Right lobe of liver (tissue), 6 donors: ENCODE data around the gene HES3. TPM values are rescaled to one million over a fixed set of nuclear protein-coding genes. Genes with fewer than 3 reads are reported as not detected.

Experiments
- ATAC-seq, 4 donors: fragments of 200-7000 bp; cut with Tn5 transposase; one replicate each; pipeline ENCODE4 v1.9.1; 2020; ENCODE audit warnings: mild to moderate bottlenecking in 4 of 4, moderate library complexity in 4 of 4
- DNase-seq, 3 donors: peaks; one replicate each; pipeline ENCODE4 v3.0.0-alpha.2; 2020
- H3K27ac ChIP-seq, 3 donors: fragments of 200-600 bp; one replicate each; pipeline ENCODE4 v1.8.0; 2022
- H3K27me3 ChIP-seq, 2 donors: fragments of 200-600 bp; one replicate each; pipeline ENCODE4 v1.8.0; 2022
- H3K36me3 ChIP-seq, 4 donors: fragments of 200-600 bp; sonication (generic) in 1 of 4; one replicate each; pipeline versions ENCODE4 v1.5.1 to v1.8.0; 2017 to 2022; ENCODE audit warnings: control low read depth in 1 of 4
- H3K4me1 ChIP-seq, 4 donors: fragments of 200-600 bp; sonication (generic) in 1 of 4; one replicate each; pipeline versions ENCODE4 v1.5.1 to v1.8.0; 2017 to 2022; ENCODE audit warnings: control low read depth in 1 of 4
- H3K4me3 ChIP-seq, 3 donors: fragments of 200-600 bp; one replicate each; pipeline ENCODE4 v1.8.0; 2022
- H3K9me3 ChIP-seq, 4 donors: fragments of 200-600 bp; sonication (generic) in 1 of 4; one replicate each; pipeline versions ENCODE4 v1.5.1 to v1.8.0; 2017 to 2022; ENCODE audit warnings: control low read depth in 1 of 4
- CTCF ChIP-seq, 4 donors: fragments of 200-600 bp in 3 of 4; fragments of 450-650 bp in 1 of 4; IDR thresholded peaks; one replicate each; pipeline versions ENCODE4 v1.5.1 to v1.8.0; 2016 to 2022; ENCODE audit warnings: antibody characterized with exemption in 4 of 4, mild to moderate bottlenecking in 2 of 4
- POLR2A ChIP-seq: fragments of 450-650 bp; IDR thresholded peaks from one replicate; pipeline ENCODE4 v1.6.1; 2017; ENCODE audit warnings: antibody characterized with exemption, mild to moderate bottlenecking
- WGBS: methylation state at CpG from one replicate; pipeline ENCODE4 v1.1.6; 2018; ENCODE audit warnings: low coverage, low lambda C conversion rate; ENCODE audit not compliant: insufficient coverage; ENCODE audit errors: missing lambda C conversion rate; 5-methylcytosine and 5-hydroxymethylcytosine counted together
- intact Hi-C, 2 donors: fragments of 100-400 bp; cut with DNase I; formaldehyde crosslinking; loops; one replicate each; pipeline versions ENCODE4 v1.11.2 to v1.14.1; 2022
- total RNA-seq, 6 experiments: library from RNA; depleted of rRNA in 2 of 6; stranded (reverse); fragments of >200 nt in 2 of 6; fragmentation: NEBNext Ultra II Directional in 3 of 6; extraction: Animal tissue kit (Norgen Biotek cat#: 25700) in 3 of 6; gene quantifications; one replicate each; pipeline versions ENCODE4 v1.1.0 to v1.2.4, GENCODE V29; 2016 to 2023
- donor health status: DM: no; HTN: yes; CAD: no.
- donor health status: DM: no; HTN: no; CAD: no.
- donor health status: DM: no; HTN: no; CAD: no.
- donor health status: DM: no; HTN: yes; CAD: no.
- donor health status: DM: no; HTN: yes; CAD: no.

HES3 gene
- total RNA-seq, 6 experiments from 2014 or later, result not detected

- H3K4me3 ChIP-seq, result peak overlapping the region; percentile 42 to 73 (median 71)
- TF ChIP-seq CTCF (IDR thresholded peaks at IDR 0.05), result no peak
- H3K4me1 ChIP-seq, result peaks cover 0 to 12% (median 5%) of the 10 kb centered on the region in 4 donors
- DNase-seq (peak in 1 of 3 donors; percentile 66), ATAC-seq (peak in 3 of 4 donors; percentile 6 to 8 (median 8))
- H3K9me3 ChIP-seq, result no peaks in the 10 kb centered on the region
- no peaks in the 10 kb centered on the region for H3K36me3 ChIP-seq
- no peaks in the 10 kb centered on the region for H3K27me3 ChIP-seq
- intact Hi-C loops, result no loop called here
- H3K27ac ChIP-seq, result no peak overlapping the region
- WGBS, result no CpG with 5 or more reads among the region's 61 CpGs
Observed at GRCh38 chr1:6260433-6260934, 16.5 kb downstream of the HES3 start.

DNA sequence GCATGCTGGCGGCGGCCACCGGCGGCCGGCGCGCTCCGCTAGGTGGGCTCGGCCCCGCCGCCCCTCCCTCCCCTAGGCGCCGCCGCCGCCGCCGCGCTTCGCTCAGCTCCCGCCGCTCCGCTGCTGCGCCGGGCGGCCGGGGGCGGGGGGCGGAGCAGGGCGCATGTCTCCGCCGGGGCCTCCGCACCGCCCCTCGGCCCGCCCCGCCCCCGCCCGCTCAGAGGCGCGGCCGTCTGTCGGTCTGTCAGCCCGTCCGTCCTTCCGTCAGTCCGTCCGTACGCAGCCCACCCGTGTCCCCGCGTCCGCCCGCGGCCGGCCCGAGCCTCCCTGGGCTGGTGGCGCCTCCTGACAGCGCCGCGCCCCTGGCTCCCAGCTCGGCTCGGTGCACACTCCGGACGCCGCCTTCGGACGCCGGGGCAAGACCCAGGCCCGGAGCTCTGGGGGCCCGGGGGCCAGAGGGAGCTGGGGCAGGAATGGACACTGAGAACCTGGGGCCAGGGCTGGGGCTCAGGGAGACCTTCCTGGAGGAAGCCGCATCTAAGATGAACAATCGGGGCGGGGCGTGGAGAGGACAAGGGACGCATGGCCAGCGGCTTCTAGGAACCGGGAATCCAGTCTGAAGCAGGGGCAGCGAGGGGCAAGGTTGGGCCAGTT is 17.1 kb downstream of the HES3 start, which contains the start of gene GPR153:
GPR153 (minus strand) TSS at position 138 of the 654 bp plus-strand sequence. CDS start 6,193 bp downstream, outside the sequence.
- Histone ChIP-seq H3K27me3 (no peaks in the 10 kb centered on the region), H3K4me1 (peaks cover 0 to 12% (median 5%) of the 10 kb centered on the region in 4 donors), H3K36me3 (no peaks in the 10 kb centered on the region), H3K27ac (peak within 1 kb of the TSS in 2 of 3 donors; percentile 51 to 75), H3K9me3 (no peaks in the 10 kb centered on the region), H3K4me3 (peak within 1 kb of the TSS; percentile 42 to 73 (median 71))
- DNase-seq (peak in 2 of 3 donors; percentile 56 to 70), ATAC-seq (peak; percentile 59 to 73 (median 65))
- intact Hi-C loops, result no loop called here
- TF ChIP-seq CTCF (IDR thresholded peaks at IDR 0.05) (no peak), POLR2A (no peak)
- WGBS, result 4% methylated on average over 4 of the region's 78 CpGs

DNA sequence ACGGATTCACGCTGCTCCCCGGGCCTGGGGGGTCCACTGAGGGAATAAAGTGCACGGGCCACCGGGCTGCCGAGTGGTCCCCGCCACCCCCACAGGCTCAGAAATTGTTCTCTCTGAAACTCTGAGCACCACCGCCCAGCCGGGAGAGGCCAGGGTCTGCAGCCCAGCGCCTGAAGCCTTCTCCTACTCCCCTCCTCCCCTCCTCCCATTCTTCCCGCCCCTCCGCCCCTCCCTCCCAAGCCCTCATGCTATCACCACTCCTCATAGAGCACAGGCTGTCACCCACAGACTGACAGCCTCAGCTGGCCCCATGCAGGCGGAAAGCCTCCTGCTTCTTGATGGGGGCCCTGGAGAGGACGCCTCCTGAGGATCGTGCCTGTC is 17.6 kb downstream of the HES3 start:
- 32% methylated on average over 5 of the region's 15 CpGs for WGBS
- Histone ChIP-seq H3K4me1 (peaks cover 0 to 12% (median 5%) of the 10 kb centered on the region in 4 donors), H3K4me3 (peak overlapping the region in 2 of 3 donors; percentile 40 to 71), H3K27ac (no peak overlapping the region), H3K27me3 (no peaks in the 10 kb centered on the region), H3K9me3 (no peaks in the 10 kb centered on the region), H3K36me3 (no peaks in the 10 kb centered on the region)
- intact Hi-C loops, result no loop called here
- no peak for DNase-seq
- TF ChIP-seq POLR2A (no peak), CTCF (IDR thresholded peaks at IDR 0.05) (no peak)
- no peak for ATAC-seq

DNA sequence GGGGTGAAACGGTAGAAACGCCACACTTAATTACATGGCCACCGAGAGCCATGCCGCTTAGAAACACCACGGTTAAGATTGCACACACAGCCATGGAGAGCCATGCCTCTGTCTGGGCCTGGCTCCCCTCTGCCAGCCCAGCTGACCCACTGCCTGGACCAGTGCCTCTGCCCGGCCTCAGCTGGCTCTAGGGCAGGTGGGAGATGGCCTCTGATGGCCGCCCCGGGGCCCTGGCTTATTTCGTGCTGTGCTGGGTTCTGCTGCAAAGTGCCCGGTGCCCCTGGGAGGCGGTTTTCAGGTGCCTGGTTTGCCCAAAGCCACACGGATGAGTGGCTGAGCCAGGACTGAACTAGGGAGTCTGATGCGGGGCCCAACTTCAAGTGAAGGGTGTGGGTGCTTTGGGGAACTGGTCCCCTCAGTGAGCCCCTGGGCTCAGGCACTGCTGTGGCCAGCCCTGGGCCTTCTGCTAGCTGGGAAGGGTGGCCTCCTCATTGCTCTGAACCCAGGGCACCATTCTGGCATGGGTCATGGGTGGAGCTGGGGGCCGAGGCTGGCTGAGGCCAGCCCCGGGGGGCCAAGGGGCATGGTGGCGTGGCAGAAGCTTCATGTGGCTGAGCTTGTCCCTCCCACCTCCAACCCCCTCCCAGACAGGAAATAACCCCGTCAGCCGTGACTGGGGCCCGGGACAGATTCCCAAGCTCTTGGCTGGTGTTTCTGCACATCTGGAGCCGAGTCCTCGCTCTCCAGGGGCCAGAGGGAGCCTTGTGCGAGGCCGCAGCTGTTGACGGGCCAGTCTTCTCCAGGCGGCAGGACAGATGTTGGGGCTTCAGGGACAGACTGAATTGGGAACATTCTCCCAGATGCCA is 18.8 kb downstream of the HES3 start:
- intact Hi-C loops, result no loop called here
- no peak for DNase-seq
- no peak for TF ChIP-seq POLR2A

More for the DNA sequence above, 18.8 kb downstream of the HES3 start:
- Histone ChIP-seq H3K27me3 (no peaks in the 10 kb centered on the region), H3K4me1 (peaks cover 0 to 12% (median 5%) of the 10 kb centered on the region in 4 donors), H3K27ac (no peak overlapping the region), H3K4me3 (no peak overlapping the region), H3K9me3 (no peaks in the 10 kb centered on the region), H3K36me3 (no peaks in the 10 kb centered on the region)
- no peak for ATAC-seq
- 85% methylated on average over 5 of the region's 25 CpGs for WGBS
